GM19035 (cell line): ENCODE data around the gene EEFSEC.

ENCODE experiments used
- ATAC-seq: cut with Tn5 transposase; IDR thresholded peaks from one replicate; pipeline ENCODE4 v1.9.1; 2021; ENCODE audit not compliant: unreplicated experiment

The EEFSEC gene

GRCh38 chr3:128313071-128313725, 159.9 kb downstream of the EEFSEC start:
- no peak for ATAC-seq

GRCh38 chr3:128313935-128314334, 160.7 kb downstream of the EEFSEC start:
- ATAC-seq: no peak

GRCh38 chr3:128315313-128315712, 162.0 kb downstream of the EEFSEC start:
- ATAC-seq: no peak

- no peak for ATAC-seq
Measured at GRCh38 chr3:128316481-128316891, 163.2 kb downstream of the EEFSEC start.

GRCh38 chr3:128317101-128317697, 163.9 kb downstream of the EEFSEC start:
- no peak for ATAC-seq

- no peak for ATAC-seq
Measured at GRCh38 chr3:128317698-128318231, 164.5 kb downstream of the EEFSEC start.

- no peak for ATAC-seq
Measured at GRCh38 chr3:128318275-128318941, 165.1 kb downstream of the EEFSEC start.

- no peak for ATAC-seq
Measured at GRCh38 chr3:128319107-128319506, 165.8 kb downstream of the EEFSEC start.

- no peak for ATAC-seq
Measured at GRCh38 chr3:128319741-128320141, 166.5 kb downstream of the EEFSEC start.

- no peak for ATAC-seq
Measured at GRCh38 chr3:128320551-128321340, 167.5 kb downstream of the EEFSEC start.

GRCh38 chr3:128321418-128321817, 168.1 kb downstream of the EEFSEC start:
- ATAC-seq: no peak

- no peak for ATAC-seq
Measured at GRCh38 chr3:128322030-128323022, 169.0 kb downstream of the EEFSEC start.

GRCh38 chr3:128323206-128324081, 170.2 kb downstream of the EEFSEC start:
- no peak for ATAC-seq

GRCh38 chr3:128324911-128325592, 171.8 kb downstream of the EEFSEC start:
- ATAC-seq: no peak

GRCh38 chr3:128326051-128326823, 173.0 kb downstream of the EEFSEC start:
- no peak for ATAC-seq

GRCh38 chr3:128327606-128328031, 174.3 kb downstream of the EEFSEC start:
- ATAC-seq: no peak

GRCh38 chr3:128328546-128329458, 175.5 kb downstream of the EEFSEC start:
- ATAC-seq: no peak
